Measurements from ENCODE around the gene TPK1.
A peak's percentile ranks its signal among the peaks of the same experiment; 100 is the strongest.

Gene TPK1

DNA sequence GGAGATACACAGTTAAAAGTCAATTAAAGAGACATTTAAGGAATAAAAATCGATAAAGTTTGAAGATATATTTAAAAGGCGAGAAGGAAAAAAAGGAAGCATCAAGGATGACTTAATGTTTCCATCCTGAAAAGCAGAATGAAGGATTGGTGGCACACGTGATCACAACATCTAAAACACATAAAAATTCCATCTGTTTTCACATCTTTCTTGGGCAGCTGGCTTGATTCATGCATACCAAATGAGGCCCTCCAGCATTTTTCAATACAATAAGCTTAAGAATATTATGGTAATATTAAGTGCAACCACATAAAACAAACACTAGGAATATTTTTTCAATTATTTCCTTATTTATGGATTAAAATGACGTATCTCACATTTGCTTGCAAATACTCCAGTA lies 112.6 kb downstream of the TPK1 start:
- no peak for DNase-seq (ENCODE audit: low spot score)

DNA sequence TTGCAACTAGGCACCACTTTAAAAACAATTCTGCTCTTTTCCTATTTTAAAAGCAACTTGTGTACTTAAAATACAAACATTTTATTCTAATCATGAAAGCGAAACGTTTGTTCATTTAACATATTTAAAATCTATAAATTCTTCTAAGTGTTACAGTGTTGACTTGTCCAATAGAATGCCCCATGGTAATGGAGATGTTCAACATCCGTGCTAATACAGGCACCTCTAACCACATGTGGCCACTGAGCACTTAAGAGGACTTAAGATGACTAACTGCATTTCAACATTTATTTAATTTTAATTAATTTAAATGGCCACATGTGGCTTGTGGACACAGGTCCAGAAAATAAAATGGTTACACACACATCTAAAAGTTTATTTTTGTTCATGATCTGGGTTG lies 115.1 kb downstream of the TPK1 start:
- DNase-seq (ENCODE audit: low spot score): no peak

DNA sequence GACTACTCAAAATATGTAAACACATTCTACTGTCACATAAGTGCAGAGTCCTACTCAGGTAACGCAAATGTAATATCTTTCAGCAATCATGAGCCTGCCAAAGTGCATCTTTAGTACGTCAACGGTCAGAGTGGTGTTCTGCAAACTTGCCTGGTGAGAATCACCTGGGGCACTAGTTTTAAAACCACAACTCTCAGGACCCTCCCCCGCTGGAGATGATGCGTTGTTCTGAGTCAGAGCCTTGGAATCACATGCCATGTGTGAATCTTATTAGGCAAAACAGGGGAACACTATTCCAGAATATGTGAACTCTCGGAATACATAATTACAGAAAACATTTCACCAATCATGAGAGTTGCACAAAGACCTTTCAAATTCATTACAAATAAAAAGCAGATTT lies 115.7 kb downstream of the TPK1 start:
- no peak for DNase-seq (ENCODE audit: low spot score)

GRCh38 chr7:144717720-144718119 lies 118.1 kb downstream of the TPK1 start:
- DNase-seq (ENCODE audit: low spot score): no peak

- DNase-seq (ENCODE audit: low spot score): no peak
Observed at GRCh38 chr7:144713850-144714249, 122.0 kb downstream of the TPK1 start.

- DNase-seq (ENCODE audit: low spot score): no peak
Observed at GRCh38 chr7:144710791-144711190, 125.1 kb downstream of the TPK1 start.

DNA sequence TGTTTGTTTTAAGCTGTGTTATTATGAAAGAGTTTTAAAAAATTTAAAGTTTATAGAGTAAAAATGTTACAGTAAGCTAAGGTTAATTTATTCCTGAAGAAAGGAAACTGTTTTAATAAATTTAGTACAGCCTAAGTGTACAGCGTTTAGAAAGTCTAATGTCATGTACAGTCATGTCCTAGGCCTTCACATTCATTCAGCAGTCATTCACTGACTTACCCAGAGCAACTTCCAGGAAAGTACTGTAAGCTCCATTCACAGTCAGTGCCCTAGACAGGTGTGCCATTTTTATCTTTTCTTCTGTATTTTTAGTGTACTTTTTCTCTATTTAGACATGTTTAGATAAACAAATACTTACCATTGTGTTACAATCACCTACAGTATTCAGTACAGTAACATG lies 126.8 kb downstream of the TPK1 start:
- DNase-seq (ENCODE audit: low spot score): no peak

- no peak for DNase-seq (ENCODE audit: low spot score)
Observed at GRCh38 chr7:144691240-144691639, 144.6 kb downstream of the TPK1 start.

GRCh38 chr7:144682581-144683280 lies 153.1 kb downstream of the TPK1 start:
- no peak for DNase-seq (ENCODE audit: low spot score)

DNA sequence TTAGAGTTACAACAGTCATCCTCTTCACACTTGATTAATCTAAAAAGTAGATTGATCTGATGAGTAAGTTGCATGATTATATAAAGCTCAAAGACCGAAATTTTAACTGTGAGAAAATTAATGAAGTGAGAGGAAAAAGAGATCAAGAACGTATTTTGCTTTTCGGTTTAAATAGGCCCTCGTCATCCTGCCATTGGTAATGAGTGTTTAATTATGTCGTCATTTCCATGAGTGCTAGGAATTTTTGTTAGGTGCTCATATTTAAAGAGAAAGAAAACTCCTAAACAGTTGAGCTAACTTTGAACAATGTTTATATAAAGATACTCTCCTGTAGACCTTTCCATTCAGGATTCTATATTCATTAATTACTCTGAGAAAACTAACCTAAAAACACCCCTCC lies 159.4 kb downstream of the TPK1 start:
- DNase-seq (ENCODE audit: low spot score): no peak

- no peak for DNase-seq (ENCODE audit: low spot score)
Observed at GRCh38 chr7:144674550-144674949, 161.3 kb downstream of the TPK1 start.

GRCh38 chr7:144672869-144673268 lies 163.0 kb downstream of the TPK1 start:
- no peak for DNase-seq (ENCODE audit: low spot score)

GRCh38 chr7:144671429-144671828 lies 164.4 kb downstream of the TPK1 start:
- no peak for DNase-seq (ENCODE audit: low spot score)

DNA sequence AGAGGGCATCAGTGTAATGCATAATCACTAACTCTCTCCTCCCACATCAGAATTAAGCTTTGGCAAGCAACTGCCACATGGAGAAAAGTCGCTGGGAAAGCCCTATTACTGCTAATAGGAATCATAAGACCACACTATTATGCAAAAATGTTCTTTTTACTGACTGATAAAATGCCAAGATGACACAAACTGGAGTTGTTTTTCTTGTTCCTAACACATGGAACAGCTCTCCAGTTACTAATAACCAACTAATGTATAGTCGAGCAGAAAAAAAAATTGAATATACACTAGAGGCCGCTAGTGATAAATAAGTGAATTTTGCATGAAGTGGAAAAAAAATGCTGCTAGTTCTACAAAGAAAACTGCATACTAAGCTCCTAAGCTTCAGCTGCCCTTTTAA lies 165.6 kb downstream of the TPK1 start:
- DNase-seq (ENCODE audit: low spot score): peak; percentile 10

GRCh38 chr7:144668503-144668902 lies 167.3 kb downstream of the TPK1 start:
- no peak for DNase-seq (ENCODE audit: low spot score)

GRCh38 chr7:144665689-144666381 lies 170.0 kb downstream of the TPK1 start:
- DNase-seq (ENCODE audit: low spot score): no peak

DNA sequence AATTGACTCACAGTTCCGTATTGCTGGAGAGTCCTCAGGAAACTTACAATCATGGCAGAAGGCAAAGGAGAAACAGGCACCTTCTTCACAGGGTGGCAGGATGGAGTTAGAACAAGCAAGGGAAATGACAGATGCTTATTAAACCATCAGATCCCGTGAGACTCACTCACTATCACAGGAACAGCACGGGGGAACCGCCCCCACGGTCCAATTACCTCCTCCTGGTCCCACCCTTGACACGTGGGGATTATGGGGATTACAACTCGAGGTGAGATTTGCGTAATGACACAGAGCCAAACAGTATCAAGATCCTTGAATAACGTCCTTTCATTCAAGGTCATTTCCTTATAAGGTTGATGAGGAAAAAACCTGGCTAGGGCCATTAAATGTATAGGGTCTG lies 176.6 kb downstream of the TPK1 start:
- no peak for DNase-seq (ENCODE audit: low spot score)

DNA sequence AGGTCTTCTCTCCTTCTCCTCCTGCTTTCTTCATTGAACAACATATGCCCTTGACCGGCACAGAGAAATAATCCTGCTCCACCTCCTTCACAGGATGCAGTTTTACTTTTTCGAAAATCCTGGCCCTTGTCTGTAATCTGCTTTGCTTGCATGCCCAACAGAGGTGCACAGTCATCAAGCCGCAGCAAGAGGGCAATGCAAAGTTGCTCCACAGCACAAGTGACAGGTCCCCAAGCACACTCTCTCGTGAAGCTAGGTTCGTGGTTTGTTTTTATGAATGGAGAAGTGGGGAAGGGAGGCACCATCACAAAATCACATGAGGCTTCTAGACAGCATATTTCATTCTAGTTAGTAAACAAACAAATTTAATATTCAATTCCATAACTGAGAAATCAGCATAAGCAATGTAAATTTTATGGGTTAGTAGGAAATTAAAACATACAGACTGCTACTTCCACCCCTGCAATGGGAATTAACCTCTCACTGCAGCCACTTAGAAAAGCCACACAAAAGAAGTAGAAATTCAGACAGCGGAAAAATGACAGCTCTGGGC lies 178.8 kb downstream of the TPK1 start:
- no peak for DNase-seq (ENCODE audit: low spot score)

GRCh38 chr7:144653449-144653848 lies 182.4 kb downstream of the TPK1 start:
- no peak for DNase-seq (ENCODE audit: low spot score)

DNA sequence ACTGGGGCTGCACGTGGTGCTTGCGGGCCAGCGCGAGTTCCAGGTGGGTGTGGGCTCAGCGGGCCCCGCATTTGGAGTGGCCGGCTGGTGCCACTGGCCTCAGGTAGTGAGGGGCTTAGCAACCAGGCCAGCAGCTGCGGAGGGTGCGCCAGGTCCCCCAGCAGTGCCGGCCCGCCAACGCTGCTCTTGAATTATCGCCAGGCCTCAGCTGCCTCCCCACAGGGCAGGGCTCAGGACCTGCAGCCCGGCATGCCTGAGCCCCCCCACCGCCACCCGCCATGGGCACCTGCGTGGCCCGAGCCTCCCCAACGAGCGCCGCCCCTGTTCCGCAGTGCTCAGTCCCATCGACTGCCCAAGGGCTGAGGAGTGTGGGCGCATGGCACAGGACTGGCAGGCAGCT lies 185.4 kb downstream of the TPK1 start:
- no peak for DNase-seq (ENCODE audit: low spot score)

- no peak for DNase-seq (ENCODE audit: low spot score)
Observed at GRCh38 chr7:144649120-144649519, 186.7 kb downstream of the TPK1 start.

DNA sequence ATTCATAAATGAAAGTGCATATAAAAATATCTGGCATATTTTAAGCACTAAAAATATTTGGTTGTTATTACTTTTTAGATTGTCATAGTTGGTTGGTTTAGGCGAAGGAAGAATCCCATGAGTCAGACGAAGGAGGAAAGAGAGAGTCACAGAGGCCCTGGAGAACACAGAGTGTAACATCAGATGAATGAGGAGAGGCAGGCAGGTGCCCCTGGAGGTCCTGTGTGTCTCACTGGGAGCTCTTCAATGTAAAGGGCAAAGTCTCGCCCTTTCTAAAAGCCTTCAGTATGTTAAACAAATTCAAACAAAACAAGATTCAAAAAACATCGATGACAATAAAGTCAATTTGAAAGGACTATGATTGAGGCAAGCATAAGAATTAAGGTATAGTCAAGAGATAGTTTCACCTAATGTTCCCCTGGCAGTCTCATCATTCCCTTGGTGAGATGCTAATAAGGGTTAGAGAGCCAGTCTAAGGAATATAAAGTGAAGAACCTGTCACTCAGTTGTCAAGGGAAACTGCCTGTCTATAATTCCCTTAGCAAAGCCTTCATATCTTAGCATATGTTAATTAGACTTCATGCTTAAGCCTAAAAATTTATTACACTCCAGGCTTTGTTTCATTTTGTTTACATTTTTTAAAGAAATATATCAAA lies 194.3 kb downstream of the TPK1 start:
- DNase-seq (ENCODE audit: low spot score): no peak

GRCh38 chr7:144632724-144633123 lies 203.1 kb downstream of the TPK1 start:
- DNase-seq (ENCODE audit: low spot score): no peak

Data from SW480 (cell line).